ENCODE results near the gene FGF16. TPM values are rescaled to one million over a fixed set of nuclear protein-coding genes. Genes with fewer than 3 reads are reported as not detected.

The FGF16 gene
- polyA plus RNA-seq, 1 of the 3 experiments (the other 2 are of a cell fraction) = not detected

DNA sequence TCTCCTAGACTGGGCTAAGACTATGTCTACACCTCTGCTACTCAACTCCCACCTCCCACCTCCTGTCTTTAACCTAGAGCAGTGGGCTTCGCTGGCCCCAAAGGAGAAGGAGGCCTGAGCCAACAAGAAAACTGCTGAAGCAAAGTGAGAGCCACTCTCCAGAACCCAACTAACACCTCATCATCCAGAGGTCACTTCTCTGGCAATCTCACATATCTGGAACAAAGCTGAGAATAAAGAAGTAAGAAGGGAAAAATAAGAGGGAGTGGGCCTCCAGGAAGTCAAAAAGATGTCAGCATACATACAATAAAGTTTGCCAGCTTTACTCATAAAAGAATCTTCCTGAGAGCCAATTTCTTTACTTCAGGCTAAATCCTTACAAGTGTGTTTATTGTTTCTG lies 18.6 kb upstream of the FGF16 start (continued):
- TF ChIP-seq, protein P1, sequence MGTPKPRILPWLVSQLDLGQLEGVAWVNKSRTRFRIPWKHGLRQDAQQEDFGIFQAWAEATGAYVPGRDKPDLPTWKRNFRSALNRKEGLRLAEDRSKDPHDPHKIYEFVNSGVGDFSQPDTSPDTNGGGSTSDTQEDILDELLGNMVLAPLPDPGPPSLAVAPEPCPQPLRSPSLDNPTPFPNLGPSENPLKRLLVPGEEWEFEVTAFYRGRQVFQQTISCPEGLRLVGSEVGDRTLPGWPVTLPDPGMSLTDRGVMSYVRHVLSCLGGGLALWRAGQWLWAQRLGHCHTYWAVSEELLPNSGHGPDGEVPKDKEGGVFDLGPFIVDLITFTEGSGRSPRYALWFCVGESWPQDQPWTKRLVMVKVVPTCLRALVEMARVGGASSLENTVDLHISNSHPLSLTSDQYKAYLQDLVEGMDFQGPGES (IDR thresholded peaks at IDR 0.05; ENCODE audit: low read depth, low read length) = no peak

DNA sequence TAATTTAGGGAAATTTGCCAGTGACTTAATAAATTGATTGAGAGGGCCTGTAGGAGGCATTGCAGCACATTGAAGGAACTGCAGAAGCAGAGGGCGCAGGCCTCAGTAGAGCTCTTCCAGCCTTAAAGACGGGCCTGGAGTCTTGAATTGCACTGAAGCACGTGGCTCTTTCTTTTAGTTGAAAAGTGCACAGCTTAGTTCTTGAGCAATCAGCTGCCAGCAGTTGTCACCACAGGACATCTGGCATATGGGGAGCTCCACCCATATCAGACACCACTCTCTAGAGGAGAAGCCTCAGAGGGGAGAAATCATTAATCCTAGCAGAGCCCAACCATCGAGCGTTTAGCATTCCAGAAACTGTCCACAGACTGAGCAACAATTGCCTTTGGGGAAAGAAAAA lies 16.0 kb upstream of the FGF16 start:
- TF ChIP-seq YY1 (IDR thresholded peaks at IDR 0.05; ENCODE audit: low read depth) (no peak), RXRA (IDR thresholded peaks at IDR 0.05; ENCODE audit: borderline replicate concordance, low read depth) (no peak), ELF1 (IDR thresholded peaks at IDR 0.05) (no peak)
- TF ChIP-seq, protein P2, sequence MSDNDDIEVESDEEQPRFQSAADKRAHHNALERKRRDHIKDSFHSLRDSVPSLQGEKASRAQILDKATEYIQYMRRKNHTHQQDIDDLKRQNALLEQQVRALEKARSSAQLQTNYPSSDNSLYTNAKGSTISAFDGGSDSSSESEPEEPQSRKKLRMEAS (IDR thresholded peaks at IDR 0.05; ENCODE audit: low read depth) = no peak
- H3K27ac ChIP-seq (ENCODE audit: low read depth in 2 of 2, low read length in 1 of 2) = no peak overlapping the region
- no peaks in the 10 kb centered on the region for H4K20me1 ChIP-seq (ENCODE audit: insufficient read depth)
- H3K36me3 ChIP-seq (replicated peaks in 1 of 2; ENCODE audit: control insufficient read depth in 1 of 2, insufficient read depth in 2 of 2, low read length in 1 of 2) = no peaks in the 10 kb centered on the region
- DNase-seq = no peak
- ChIA-PET POLR2A (no interaction called here), CTCF (interaction anchor here (0.6 kb wide), 1 partner anchor 16 kb away, joined by 3 read pairs; the partner anchor contains the start of gene FGF16)
- H3K4me3 ChIP-seq (ENCODE audit: low read depth in 2 of 2, low read length in 1 of 2) = no peak overlapping the region
- H3K27me3 ChIP-seq (ENCODE audit: insufficient read depth) = no peaks in the 10 kb centered on the region
- no peaks in the 10 kb centered on the region for H3K9me2 ChIP-seq
- H3F3A ChIP-seq (replicated peaks; ENCODE audit: insufficient read depth) = peaks cover 12% of the 10 kb centered on the region
- H3K9me3 ChIP-seq = no peaks in the 10 kb centered on the region
- no peak overlapping the region for H3K9ac ChIP-seq
- no peak overlapping the region for H3K4me2 ChIP-seq
- 0 out of 4 replicates have a peak, but pooled peaks cover 0 to 3% of the 10 kb centered on the region in 2 experiments for H3K4me1 ChIP-seq (ENCODE audit: control insufficient read depth in 1 of 2, insufficient read depth in 2 of 2, low read depth in 1 of 2, low read length in 1 of 2)
- WGBS (ENCODE audit: low lambda C conversion rate) = 37% methylated on average over 5 of the region's 5 CpGs
- no peak overlapping the region for H2AFZ ChIP-seq (ENCODE audit: low read depth)
- no peaks in the 10 kb centered on the region for H3K79me2 ChIP-seq (ENCODE audit: insufficient read depth)

DNA sequence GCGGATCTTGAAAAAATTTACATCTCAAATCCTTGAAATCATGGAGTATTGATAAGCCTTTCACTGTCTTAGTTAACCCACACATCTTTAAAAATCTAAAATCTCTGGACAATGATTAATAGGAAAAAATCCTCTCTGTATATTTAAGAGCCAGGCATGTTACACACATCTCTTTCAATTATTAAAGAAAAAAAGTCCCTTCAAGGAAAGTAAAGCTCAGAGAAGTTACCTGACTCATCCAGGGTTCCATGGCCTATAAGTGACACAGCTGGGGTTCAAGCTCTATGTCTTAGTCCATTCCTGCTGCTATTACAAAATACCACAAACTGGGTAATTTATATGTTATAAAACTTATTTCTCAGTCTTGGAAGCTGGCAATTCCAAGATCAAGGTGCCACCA lies 14.2 kb upstream of the FGF16 start:
- Histone ChIP-seq H3K4me3 (ENCODE audit: low read depth in 2 of 2, low read length in 1 of 2) (no peak overlapping the region), H3K4me1 (ENCODE audit: control insufficient read depth in 1 of 2, insufficient read depth in 2 of 2, low read depth in 1 of 2, low read length in 1 of 2) (no peaks in the 10 kb centered on the region), H2AFZ (ENCODE audit: low read depth) (no peak overlapping the region), H3K36me3 (replicated peaks in 1 of 2; ENCODE audit: control insufficient read depth in 1 of 2, insufficient read depth in 2 of 2, low read length in 1 of 2) (no peaks in the 10 kb centered on the region), H3F3A (replicated peaks; ENCODE audit: insufficient read depth) (peaks cover 4% of the 10 kb centered on the region), H3K79me2 (ENCODE audit: insufficient read depth) (no peaks in the 10 kb centered on the region), H3K27me3 (ENCODE audit: insufficient read depth) (no peaks in the 10 kb centered on the region), H3K9me2 (no peaks in the 10 kb centered on the region), H3K9ac (no peak overlapping the region), H3K27ac (ENCODE audit: low read depth in 2 of 2, low read length in 1 of 2) (no peak overlapping the region), H3K9me3 (no peaks in the 10 kb centered on the region), H4K20me1 (ENCODE audit: insufficient read depth) (no peaks in the 10 kb centered on the region), H3K4me2 (no peak overlapping the region)
- ChIA-PET POLR2A (no interaction called here), CTCF (no interaction called here)
- 38% methylated on average over 1 of the region's 1 CpG for WGBS (ENCODE audit: low lambda C conversion rate)
- DNase-seq = no peak
- TF ChIP-seq, protein P3, sequence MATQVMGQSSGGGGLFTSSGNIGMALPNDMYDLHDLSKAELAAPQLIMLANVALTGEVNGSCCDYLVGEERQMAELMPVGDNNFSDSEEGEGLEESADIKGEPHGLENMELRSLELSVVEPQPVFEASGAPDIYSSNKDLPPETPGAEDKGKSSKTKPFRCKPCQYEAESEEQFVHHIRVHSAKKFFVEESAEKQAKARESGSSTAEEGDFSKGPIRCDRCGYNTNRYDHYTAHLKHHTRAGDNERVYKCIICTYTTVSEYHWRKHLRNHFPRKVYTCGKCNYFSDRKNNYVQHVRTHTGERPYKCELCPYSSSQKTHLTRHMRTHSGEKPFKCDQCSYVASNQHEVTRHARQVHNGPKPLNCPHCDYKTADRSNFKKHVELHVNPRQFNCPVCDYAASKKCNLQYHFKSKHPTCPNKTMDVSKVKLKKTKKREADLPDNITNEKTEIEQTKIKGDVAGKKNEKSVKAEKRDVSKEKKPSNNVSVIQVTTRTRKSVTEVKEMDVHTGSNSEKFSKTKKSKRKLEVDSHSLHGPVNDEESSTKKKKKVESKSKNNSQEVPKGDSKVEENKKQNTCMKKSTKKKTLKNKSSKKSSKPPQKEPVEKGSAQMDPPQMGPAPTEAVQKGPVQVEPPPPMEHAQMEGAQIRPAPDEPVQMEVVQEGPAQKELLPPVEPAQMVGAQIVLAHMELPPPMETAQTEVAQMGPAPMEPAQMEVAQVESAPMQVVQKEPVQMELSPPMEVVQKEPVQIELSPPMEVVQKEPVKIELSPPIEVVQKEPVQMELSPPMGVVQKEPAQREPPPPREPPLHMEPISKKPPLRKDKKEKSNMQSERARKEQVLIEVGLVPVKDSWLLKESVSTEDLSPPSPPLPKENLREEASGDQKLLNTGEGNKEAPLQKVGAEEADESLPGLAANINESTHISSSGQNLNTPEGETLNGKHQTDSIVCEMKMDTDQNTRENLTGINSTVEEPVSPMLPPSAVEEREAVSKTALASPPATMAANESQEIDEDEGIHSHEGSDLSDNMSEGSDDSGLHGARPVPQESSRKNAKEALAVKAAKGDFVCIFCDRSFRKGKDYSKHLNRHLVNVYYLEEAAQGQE (IDR thresholded peaks at IDR 0.05; ENCODE audit: low read depth, low read length) = no peak
- no peak for TF ChIP-seq FOSL2 (IDR thresholded peaks at IDR 0.05; ENCODE audit: borderline replicate concordance, low read depth)
- TF ChIP-seq, protein P4, sequence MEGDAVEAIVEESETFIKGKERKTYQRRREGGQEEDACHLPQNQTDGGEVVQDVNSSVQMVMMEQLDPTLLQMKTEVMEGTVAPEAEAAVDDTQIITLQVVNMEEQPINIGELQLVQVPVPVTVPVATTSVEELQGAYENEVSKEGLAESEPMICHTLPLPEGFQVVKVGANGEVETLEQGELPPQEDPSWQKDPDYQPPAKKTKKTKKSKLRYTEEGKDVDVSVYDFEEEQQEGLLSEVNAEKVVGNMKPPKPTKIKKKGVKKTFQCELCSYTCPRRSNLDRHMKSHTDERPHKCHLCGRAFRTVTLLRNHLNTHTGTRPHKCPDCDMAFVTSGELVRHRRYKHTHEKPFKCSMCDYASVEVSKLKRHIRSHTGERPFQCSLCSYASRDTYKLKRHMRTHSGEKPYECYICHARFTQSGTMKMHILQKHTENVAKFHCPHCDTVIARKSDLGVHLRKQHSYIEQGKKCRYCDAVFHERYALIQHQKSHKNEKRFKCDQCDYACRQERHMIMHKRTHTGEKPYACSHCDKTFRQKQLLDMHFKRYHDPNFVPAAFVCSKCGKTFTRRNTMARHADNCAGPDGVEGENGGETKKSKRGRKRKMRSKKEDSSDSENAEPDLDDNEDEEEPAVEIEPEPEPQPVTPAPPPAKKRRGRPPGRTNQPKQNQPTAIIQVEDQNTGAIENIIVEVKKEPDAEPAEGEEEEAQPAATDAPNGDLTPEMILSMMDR (IDR thresholded peaks at IDR 0.05) = no peak
